Trophoblast cell (in vitro differentiated cells and primary cell): ENCODE data around the gene HSPA12B.

Source experiments
- DNase-seq, 2 donors: peaks; one replicate each; pipeline ENCODE4 v3.0.0-alpha.2; 2016
- H2AFZ ChIP-seq: 2 replicates; pipeline ENCODE4 v1.6.1; 2013; ENCODE audit warnings: low read length, moderate library complexity, mild to moderate bottlenecking; ENCODE audit not compliant: insufficient read depth, poor library complexity
- H2AK5ac ChIP-seq: 2 replicates; pipeline ENCODE4 v1.6.1; 2013; ENCODE audit warnings: mild to moderate bottlenecking, low read length
- H2BK120ac ChIP-seq: 2 replicates; pipeline ENCODE4 v1.6.1; 2013; ENCODE audit warnings: low read length, mild to moderate bottlenecking, moderate library complexity; ENCODE audit not compliant: insufficient read depth, poor library complexity
- H2BK12ac ChIP-seq: 2 replicates; pipeline ENCODE4 v1.6.1; 2013; ENCODE audit warnings: mild to moderate bottlenecking, low read length, moderate library complexity
- H2BK5ac ChIP-seq: 2 replicates; pipeline ENCODE4 v1.6.1; 2013; ENCODE audit warnings: low read length, low read depth, moderate library complexity, mild to moderate bottlenecking; ENCODE audit not compliant: poor library complexity
- H3K14ac ChIP-seq: 2 replicates; pipeline ENCODE4 v1.6.1; 2013; ENCODE audit warnings: mild to moderate bottlenecking, low read length
- H3K18ac ChIP-seq: 2 replicates; pipeline ENCODE4 v1.6.1; 2013; ENCODE audit warnings: mild to moderate bottlenecking, low read length
- H3K23ac ChIP-seq: 2 replicates; pipeline ENCODE4 v1.6.1; 2013; ENCODE audit warnings: low read length
- H3K27ac ChIP-seq: 2 replicates; pipeline ENCODE4 v1.5.1; 2013; ENCODE audit warnings: low read depth, mild to moderate bottlenecking, inconsistent platforms, low read length, moderate library complexity
- H3K27me3 ChIP-seq: 2 replicates; pipeline ENCODE4 v1.6.1; 2013; ENCODE audit warnings: inconsistent platforms, mild to moderate bottlenecking, low read length, moderate library complexity; ENCODE audit not compliant: insufficient read depth
- H3K36me3 ChIP-seq, 2 experiments: 1 replicate in 1 of 2; 2 replicates in 1 of 2; pipeline ENCODE4 v1.6.1; 2013; ENCODE audit warnings: low read length in 2 of 2, mild to moderate bottlenecking in 2 of 2, moderate library complexity in 1 of 2; ENCODE audit not compliant: insufficient read depth in 2 of 2, control insufficient read depth in 1 of 2
- H3K4ac ChIP-seq: 2 replicates; pipeline ENCODE4 v1.6.1; 2013; ENCODE audit warnings: low read depth, mild to moderate bottlenecking, low read length, moderate library complexity
- H3K4me1 ChIP-seq, 2 experiments: 1 replicate in 1 of 2; 2 replicates in 1 of 2; pipeline ENCODE4 v1.6.1; 2013; ENCODE audit warnings: low read length in 2 of 2, mild to moderate bottlenecking in 2 of 2, moderate library complexity in 1 of 2; ENCODE audit not compliant: insufficient read depth in 2 of 2, control insufficient read depth in 1 of 2
- H3K4me2 ChIP-seq: 2 replicates; pipeline ENCODE4 v1.6.1; 2013; ENCODE audit warnings: inconsistent platforms, mild to moderate bottlenecking, low read length, moderate library complexity
- H3K4me3 ChIP-seq: 2 replicates; pipeline ENCODE4 v1.5.1; 2013; ENCODE audit warnings: mild to moderate bottlenecking, low read depth, low read length, inconsistent platforms
- H3K79me1 ChIP-seq: one replicate; pipeline ENCODE4 v1.6.1; 2013; ENCODE audit warnings: low read length
- H3K79me2 ChIP-seq: 2 replicates; pipeline ENCODE4 v1.6.1; 2013; ENCODE audit warnings: low read length, mild to moderate bottlenecking; ENCODE audit not compliant: control insufficient read depth, insufficient read depth, poor library complexity
- H3K9ac ChIP-seq: 2 replicates; pipeline ENCODE4 v1.6.1; 2013; ENCODE audit warnings: mild to moderate bottlenecking, low read length
- H3K9me3 ChIP-seq: 2 replicates; pipeline ENCODE4 v1.6.1; 2013; ENCODE audit warnings: low read depth, mild to moderate bottlenecking, control low read depth, inconsistent platforms, low read length; ENCODE audit not compliant: insufficient read depth
- H4K12ac ChIP-seq: 2 replicates; pipeline ENCODE4 v1.6.1; 2013; ENCODE audit warnings: low read depth, mild to moderate bottlenecking, low read length, moderate library complexity
- H4K8ac ChIP-seq: 2 replicates; pipeline ENCODE4 v1.6.1; 2013; ENCODE audit warnings: low read depth, mild to moderate bottlenecking, low read length, moderate library complexity
- H4K91ac ChIP-seq: one replicate; pipeline ENCODE4 v1.6.1; 2013; ENCODE audit warnings: low read depth, mild to moderate bottlenecking, low read length, moderate library complexity
- WGBS: extraction: QIAGEN DNeasy Blood & Tissue Kit; methylation state at CpG from one replicate; pipeline ENCODE4 v1.1.7; 2013; ENCODE audit warnings: missing lambda C conversion rate; ENCODE audit not compliant: insufficient read length, insufficient coverage; ENCODE audit errors: extremely low coverage; 5-methylcytosine and 5-hydroxymethylcytosine counted together

The HSPA12B gene

GRCh38 chr20:3797226-3797545 is 64.7 kb downstream of the HSPA12B start:
- peaks cover 3% of the 10 kb centered on the region for H3K79me2 ChIP-seq
- no peak overlapping the region for H3K18ac ChIP-seq
- no peak overlapping the region for H3K4ac ChIP-seq
- no CpG with 5 or more reads among the region's 5 CpGs for WGBS
- H4K91ac ChIP-seq, result no peak overlapping the region
- no peak overlapping the region for H3K4me2 ChIP-seq
- DNase-seq, result no peak
- H3K4me1 ChIP-seq, result peaks cover 19 to 22% of the 10 kb centered on the region in 2 experiments
- H3K9me3 ChIP-seq, result no peaks in the 10 kb centered on the region
- no peak overlapping the region for H2AK5ac ChIP-seq
- H3K27ac ChIP-seq, result no peak overlapping the region
- H2BK120ac ChIP-seq, result no peak overlapping the region
- H3K4me3 ChIP-seq, result no peak overlapping the region
- no peak overlapping the region for H3K14ac ChIP-seq
- no peaks in the 10 kb centered on the region for H3K27me3 ChIP-seq
- no peak overlapping the region for H2BK5ac ChIP-seq
- H4K8ac ChIP-seq, result no peak overlapping the region
- no peak overlapping the region for H3K23ac ChIP-seq
- no peak overlapping the region for H2BK12ac ChIP-seq
- H2AFZ ChIP-seq, result no peak overlapping the region
- H3K36me3 ChIP-seq, result peaks cover 20 to 26% of the 10 kb centered on the region in 2 experiments
- H4K12ac ChIP-seq, result no peak overlapping the region
- H3K79me1 ChIP-seq, result peaks cover 9% of the 10 kb centered on the region
- no peak overlapping the region for H3K9ac ChIP-seq

- Histone ChIP-seq H2AK5ac (no peak overlapping the region), H4K91ac (no peak overlapping the region), H3K27ac (no peak overlapping the region), H4K8ac (no peak overlapping the region), H3K4me2 (no peak overlapping the region), H3K4me1 (peaks cover 19 to 22% of the 10 kb centered on the region in 2 experiments), H2BK12ac (no peak overlapping the region), H3K9ac (no peak overlapping the region), H3K79me2 (peaks cover 3% of the 10 kb centered on the region), H3K4ac (no peak overlapping the region), H2BK120ac (no peak overlapping the region), H2BK5ac (no peak overlapping the region), H3K14ac (no peak overlapping the region), H3K9me3 (no peaks in the 10 kb centered on the region), H4K12ac (no peak overlapping the region), H3K27me3 (no peaks in the 10 kb centered on the region), H3K18ac (no peak overlapping the region), H3K4me3 (no peak overlapping the region), H3K23ac (no peak overlapping the region), H2AFZ (no peak overlapping the region), H3K79me1 (peaks cover 9% of the 10 kb centered on the region), H3K36me3 (peaks cover 26 to 31% of the 10 kb centered on the region in 2 experiments)
- DNase-seq, result no peak
- WGBS, result no CpG with 5 or more reads among the region's 19 CpGs
Observed at GRCh38 chr20:3797592-3798372, 65.3 kb downstream of the HSPA12B start.

- Histone ChIP-seq H3K14ac (no peak overlapping the region), H3K23ac (no peak overlapping the region), H4K12ac (no peak overlapping the region), H3K27me3 (no peaks in the 10 kb centered on the region), H3K9ac (no peak overlapping the region), H3K4me3 (no peak overlapping the region), H3K18ac (no peak overlapping the region), H3K79me2 (peaks cover 3% of the 10 kb centered on the region), H4K91ac (no peak overlapping the region), H3K4me1 (peaks cover 19 to 22% of the 10 kb centered on the region in 2 experiments), H3K4me2 (no peak overlapping the region), H3K9me3 (no peaks in the 10 kb centered on the region), H3K27ac (no peak overlapping the region), H2BK5ac (no peak overlapping the region), H3K79me1 (peaks cover 9% of the 10 kb centered on the region), H2BK12ac (no peak overlapping the region), H2AK5ac (no peak overlapping the region), H2AFZ (no peak overlapping the region), H3K36me3 (peaks cover 32 to 37% of the 10 kb centered on the region in 2 experiments), H2BK120ac (no peak overlapping the region), H3K4ac (no peak overlapping the region), H4K8ac (no peak overlapping the region)
- DNase-seq, result no peak
- WGBS, result no CpG with 5 or more reads among the region's 5 CpGs
Observed at GRCh38 chr20:3798373-3798768, 65.9 kb downstream of the HSPA12B start.

DNA sequence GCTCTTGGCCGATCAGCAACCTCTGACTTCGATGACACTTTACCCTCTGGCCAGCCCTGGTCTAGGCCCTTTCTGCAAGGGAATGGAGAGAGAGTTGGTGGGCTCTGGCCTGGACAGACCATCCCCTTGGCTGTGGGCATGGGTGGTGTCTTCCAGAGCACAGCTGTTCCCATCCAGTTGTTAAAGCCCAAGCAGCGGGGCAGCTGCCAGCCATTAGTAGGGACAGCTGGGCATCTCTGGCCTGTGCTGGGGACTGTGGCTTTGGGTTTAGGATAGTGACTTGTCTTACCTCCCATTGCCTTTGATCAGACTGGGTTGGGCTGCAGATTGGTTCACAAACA is 66.4 kb downstream of the HSPA12B start:
- no peak overlapping the region for H3K4me3 ChIP-seq
- H3K27me3 ChIP-seq, result no peaks in the 10 kb centered on the region
- no peak overlapping the region for H2BK12ac ChIP-seq
- H4K91ac ChIP-seq, result no peak overlapping the region
- H2BK120ac ChIP-seq, result no peak overlapping the region
- no peak overlapping the region for H3K18ac ChIP-seq
- no peak overlapping the region for H3K23ac ChIP-seq
- no peak overlapping the region for H3K4me2 ChIP-seq
- H4K8ac ChIP-seq, result no peak overlapping the region
- no peak overlapping the region for H4K12ac ChIP-seq
- peaks cover 9% of the 10 kb centered on the region for H3K79me1 ChIP-seq
- H2AK5ac ChIP-seq, result no peak overlapping the region
- H3K4me1 ChIP-seq, result peaks cover 19 to 22% of the 10 kb centered on the region in 2 experiments
- WGBS, result no CpG with 5 or more reads among the region's 3 CpGs
- no peak overlapping the region for H3K4ac ChIP-seq
- H3K79me2 ChIP-seq, result peaks cover 3% of the 10 kb centered on the region
- H2BK5ac ChIP-seq, result no peak overlapping the region
- H3K9ac ChIP-seq, result no peak overlapping the region
- H2AFZ ChIP-seq, result no peak overlapping the region
- no peaks in the 10 kb centered on the region for H3K9me3 ChIP-seq
- H3K27ac ChIP-seq, result no peak overlapping the region
- no peak overlapping the region for H3K14ac ChIP-seq
- peaks cover 37 to 40% of the 10 kb centered on the region in 2 experiments for H3K36me3 ChIP-seq
- DNase-seq, result no peak
